NCI-H345 treated with DMSO at 0.1 percent for 48 hours (cell line): ENCODE data around the gene TSC2.
"Not testable (repeated sequence)": the region's sequence is repeated elsewhere in the genome, so short reads cannot be mapped to it uniquely, and the experiment has no call there.

Experiments
- DNase-seq: peaks from one replicate; lab custom pipeline; 2025; ENCODE audit not compliant: unreplicated experiment; lab: John Stamatoyannopoulos, UW

Gene TSC2

GRCh38 chr16:2009791-2010510, 37.8 kb upstream of the TSC2 start, which contains the start of gene ZNF598:
Gene ZNF598, minus strand, starts transcription at chr16:2009821.
- peak; percentile 43 for DNase-seq

- DNase-seq: not testable (repeated sequence)
Measured at GRCh38 chr16:2011726-2012125, 36.1 kb upstream of the TSC2 start.

GRCh38 chr16:2013527-2013926, 34.3 kb upstream of the TSC2 start:
- no peak for DNase-seq

- DNase-seq: no peak
Measured at GRCh38 chr16:2015117-2015946, 32.5 kb upstream of the TSC2 start.

GRCh38 chr16:2015947-2016208, 31.9 kb upstream of the TSC2 start:
- no peak for DNase-seq

- DNase-seq: no peak
Measured at GRCh38 chr16:2016407-2016922, 31.3 kb upstream of the TSC2 start.

- DNase-seq: no peak
Measured at GRCh38 chr16:2019518-2019920, 28.3 kb upstream of the TSC2 start, which contains the start of gene NPW. Gene NPW, plus strand, starts transcription at chr16:2019785.

GRCh38 chr16:2019921-2020831, 27.6 kb upstream of the TSC2 start:
- DNase-seq: no peak

GRCh38 chr16:2022723-2023091, 25.1 kb upstream of the TSC2 start:
- no peak for DNase-seq

- DNase-seq: peak; percentile 85
Measured at GRCh38 chr16:2023092-2024031, 24.4 kb upstream of the TSC2 start.

GRCh38 chr16:2024032-2024420, 23.8 kb upstream of the TSC2 start:
- DNase-seq: no peak

GRCh38 chr16:2025251-2025650, 22.5 kb upstream of the TSC2 start:
- DNase-seq: no peak

GRCh38 chr16:2025878-2026460, 21.8 kb upstream of the TSC2 start:
- no peak for DNase-seq

GRCh38 chr16:2026461-2027023, 21.2 kb upstream of the TSC2 start, which contains the start of gene NHERF2:
Gene NHERF2, plus strand, starts transcription at chr16:2026902. Its CDS starts 104 bp downstream, at chr16:2027006.
- no peak for DNase-seq

GRCh38 chr16:2027024-2028010, 20.5 kb upstream of the TSC2 start:
- no peak for DNase-seq

- no peak for DNase-seq
Measured at GRCh38 chr16:2028146-2028545, 19.6 kb upstream of the TSC2 start.

- peak; percentile 54 for DNase-seq
Measured at GRCh38 chr16:2028620-2029220, 19.1 kb upstream of the TSC2 start.

GRCh38 chr16:2029350-2029749, 18.4 kb upstream of the TSC2 start:
- no peak for DNase-seq
